Measurements from ENCODE around the gene CYTH3.

Gene CYTH3, protein sequence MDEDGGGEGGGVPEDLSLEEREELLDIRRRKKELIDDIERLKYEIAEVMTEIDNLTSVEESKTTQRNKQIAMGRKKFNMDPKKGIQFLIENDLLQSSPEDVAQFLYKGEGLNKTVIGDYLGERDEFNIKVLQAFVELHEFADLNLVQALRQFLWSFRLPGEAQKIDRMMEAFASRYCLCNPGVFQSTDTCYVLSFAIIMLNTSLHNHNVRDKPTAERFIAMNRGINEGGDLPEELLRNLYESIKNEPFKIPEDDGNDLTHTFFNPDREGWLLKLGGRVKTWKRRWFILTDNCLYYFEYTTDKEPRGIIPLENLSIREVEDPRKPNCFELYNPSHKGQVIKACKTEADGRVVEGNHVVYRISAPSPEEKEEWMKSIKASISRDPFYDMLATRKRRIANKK
- total RNA-seq = 20.6 to 57.5 (median 36.0) reads per million in 3 donors

DNA sequence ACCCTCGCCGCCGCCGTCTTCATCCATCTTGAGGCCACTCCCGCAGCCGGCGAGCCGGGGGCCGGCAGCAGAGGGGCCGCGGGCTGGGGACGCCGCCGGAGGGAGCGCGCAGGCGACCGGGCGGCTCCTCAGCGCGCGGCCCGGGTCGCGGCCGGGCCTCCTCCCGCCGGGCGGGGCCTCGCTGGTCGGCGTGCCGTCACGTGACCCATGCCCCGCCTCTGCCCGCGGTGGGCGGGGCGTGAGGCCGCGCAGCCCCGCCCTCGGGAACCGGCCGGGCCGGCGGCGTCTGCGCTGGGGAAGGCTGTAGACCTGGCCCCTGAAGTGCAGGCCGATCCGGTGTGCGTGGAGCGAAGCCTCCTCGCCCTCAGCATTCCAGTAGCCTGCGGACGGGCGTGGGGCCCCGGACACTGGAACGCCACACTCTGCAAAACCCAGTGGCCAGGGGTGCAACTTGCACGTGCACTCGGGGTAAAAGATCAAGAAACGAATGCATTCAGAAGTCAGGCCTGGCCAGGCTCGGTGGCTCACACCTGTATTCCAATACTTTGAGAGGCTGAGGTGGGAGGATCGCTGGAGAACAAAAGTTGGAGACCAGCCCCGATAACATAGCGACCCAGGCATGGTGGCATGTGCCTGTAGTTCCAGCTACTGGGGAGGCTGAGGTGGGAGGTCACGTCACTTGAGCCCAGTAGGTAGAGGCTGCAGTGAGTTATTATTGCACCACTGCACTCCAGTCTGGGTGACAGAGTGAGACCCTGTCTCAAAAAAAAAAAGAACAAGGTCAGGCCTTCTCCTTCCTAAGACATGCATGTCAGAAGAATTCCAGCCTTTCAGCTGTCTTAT is at the start of gene CYTH3:
CYTH3 (minus strand) TSS at position 144 of the 843 bp plus-strand sequence; CDS start at position 27, 117 bp downstream.
- H3K9me3 ChIP-seq (ENCODE audit: control insufficient read depth, low read length) = no peaks in the 10 kb centered on the region
- peak within 1 kb of the TSS; percentile 42 for H3K27ac ChIP-seq (ENCODE audit: insufficient read depth, low read length, poor library complexity, severe bottlenecking)
- peak; percentile 67 to 72 (median 68) for DNase-seq
- no peaks in the 10 kb centered on the region for H3K36me3 ChIP-seq (ENCODE audit: control insufficient read depth, insufficient read depth, low read length)
- no peaks in the 10 kb centered on the region for H3K27me3 ChIP-seq (replicated peaks; ENCODE audit: control insufficient read depth, insufficient read depth, low read length, poor library complexity, severe bottlenecking)
- H3K4me1 ChIP-seq (ENCODE audit: control insufficient read depth, insufficient read depth, low read length, poor library complexity, severe bottlenecking) = peaks cover 19% of the 10 kb centered on the region
- H3K4me3 ChIP-seq (ENCODE audit: insufficient read depth, low read depth, low read length, poor library complexity, severe bottlenecking) = peak within 1 kb of the TSS; percentile 86

- DNase-seq = no peak
- Histone ChIP-seq H3K36me3 (ENCODE audit: control insufficient read depth, insufficient read depth, low read length) (no peaks in the 10 kb centered on the region), H3K4me3 (ENCODE audit: insufficient read depth, low read depth, low read length, poor library complexity, severe bottlenecking) (no peak overlapping the region)
Observed at GRCh38 chr7:6320791-6321190, 48.4 kb upstream of the CYTH3 start.

GRCh38 chr7:6317797-6318438 is 45.5 kb upstream of the CYTH3 start:
- DNase-seq = no peak

More at GRCh38 chr7:6320791-6321190, 48.4 kb upstream of the CYTH3 start:
- Histone ChIP-seq H3K27me3 (replicated peaks; ENCODE audit: control insufficient read depth, insufficient read depth, low read length, poor library complexity, severe bottlenecking) (no peaks in the 10 kb centered on the region), H3K27ac (ENCODE audit: insufficient read depth, low read length, poor library complexity, severe bottlenecking) (no peak overlapping the region), H3K9me3 (ENCODE audit: control insufficient read depth, low read length) (no peaks in the 10 kb centered on the region), H3K4me1 (ENCODE audit: control insufficient read depth, insufficient read depth, low read length, poor library complexity, severe bottlenecking) (no peaks in the 10 kb centered on the region)

DNA sequence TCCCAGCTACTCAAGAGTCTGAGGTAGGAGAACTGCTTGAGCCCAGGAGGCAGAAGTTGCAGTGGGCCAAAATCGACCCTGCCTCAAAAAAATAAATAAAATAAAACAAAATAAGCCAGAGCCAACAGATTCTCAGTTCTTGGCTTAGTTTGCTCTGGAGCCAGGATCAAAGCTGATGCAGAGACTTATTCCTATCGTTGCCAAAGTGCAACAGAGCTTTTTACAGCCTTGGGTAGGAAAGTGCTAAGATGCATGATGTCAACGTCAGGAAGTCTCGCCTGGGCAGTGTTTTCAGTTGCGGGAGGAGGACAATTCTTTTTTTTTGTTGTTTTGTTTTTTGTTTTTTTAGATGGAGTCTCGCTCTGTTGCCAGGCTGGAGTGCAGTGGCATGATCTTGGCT is 43.8 kb upstream of the CYTH3 start:
- Histone ChIP-seq H3K36me3 (ENCODE audit: control insufficient read depth, insufficient read depth, low read length) (no peaks in the 10 kb centered on the region), H3K9me3 (ENCODE audit: control insufficient read depth, low read length) (no peaks in the 10 kb centered on the region), H3K27me3 (replicated peaks; ENCODE audit: control insufficient read depth, insufficient read depth, low read length, poor library complexity, severe bottlenecking) (no peaks in the 10 kb centered on the region), H3K27ac (ENCODE audit: insufficient read depth, low read length, poor library complexity, severe bottlenecking) (no peak overlapping the region), H3K4me1 (ENCODE audit: control insufficient read depth, insufficient read depth, low read length, poor library complexity, severe bottlenecking) (no peaks in the 10 kb centered on the region), H3K4me3 (ENCODE audit: insufficient read depth, low read depth, low read length, poor library complexity, severe bottlenecking) (no peak overlapping the region)
- no peak for DNase-seq

More at GRCh38 chr7:6317797-6318438, 45.5 kb upstream of the CYTH3 start:
- H3K9me3 ChIP-seq (ENCODE audit: control insufficient read depth, low read length) = no peaks in the 10 kb centered on the region
- no peak overlapping the region for H3K27ac ChIP-seq (ENCODE audit: insufficient read depth, low read length, poor library complexity, severe bottlenecking)
- no peak overlapping the region for H3K4me3 ChIP-seq (ENCODE audit: insufficient read depth, low read depth, low read length, poor library complexity, severe bottlenecking)
- H3K4me1 ChIP-seq (ENCODE audit: control insufficient read depth, insufficient read depth, low read length, poor library complexity, severe bottlenecking) = no peaks in the 10 kb centered on the region
- no peaks in the 10 kb centered on the region for H3K27me3 ChIP-seq (replicated peaks; ENCODE audit: control insufficient read depth, insufficient read depth, low read length, poor library complexity, severe bottlenecking)
- no peaks in the 10 kb centered on the region for H3K36me3 ChIP-seq (ENCODE audit: control insufficient read depth, insufficient read depth, low read length)

- Histone ChIP-seq H3K36me3 (ENCODE audit: control insufficient read depth, insufficient read depth, low read length) (no peaks in the 10 kb centered on the region), H3K9me3 (ENCODE audit: control insufficient read depth, low read length) (no peaks in the 10 kb centered on the region), H3K27me3 (replicated peaks; ENCODE audit: control insufficient read depth, insufficient read depth, low read length, poor library complexity, severe bottlenecking) (no peaks in the 10 kb centered on the region), H3K27ac (ENCODE audit: insufficient read depth, low read length, poor library complexity, severe bottlenecking) (no peak overlapping the region), H3K4me3 (ENCODE audit: insufficient read depth, low read depth, low read length, poor library complexity, severe bottlenecking) (no peak overlapping the region), H3K4me1 (ENCODE audit: control insufficient read depth, insufficient read depth, low read length, poor library complexity, severe bottlenecking) (no peaks in the 10 kb centered on the region)
- DNase-seq = no peak
Observed at GRCh38 chr7:6315746-6316145, 43.3 kb upstream of the CYTH3 start.

DNA sequence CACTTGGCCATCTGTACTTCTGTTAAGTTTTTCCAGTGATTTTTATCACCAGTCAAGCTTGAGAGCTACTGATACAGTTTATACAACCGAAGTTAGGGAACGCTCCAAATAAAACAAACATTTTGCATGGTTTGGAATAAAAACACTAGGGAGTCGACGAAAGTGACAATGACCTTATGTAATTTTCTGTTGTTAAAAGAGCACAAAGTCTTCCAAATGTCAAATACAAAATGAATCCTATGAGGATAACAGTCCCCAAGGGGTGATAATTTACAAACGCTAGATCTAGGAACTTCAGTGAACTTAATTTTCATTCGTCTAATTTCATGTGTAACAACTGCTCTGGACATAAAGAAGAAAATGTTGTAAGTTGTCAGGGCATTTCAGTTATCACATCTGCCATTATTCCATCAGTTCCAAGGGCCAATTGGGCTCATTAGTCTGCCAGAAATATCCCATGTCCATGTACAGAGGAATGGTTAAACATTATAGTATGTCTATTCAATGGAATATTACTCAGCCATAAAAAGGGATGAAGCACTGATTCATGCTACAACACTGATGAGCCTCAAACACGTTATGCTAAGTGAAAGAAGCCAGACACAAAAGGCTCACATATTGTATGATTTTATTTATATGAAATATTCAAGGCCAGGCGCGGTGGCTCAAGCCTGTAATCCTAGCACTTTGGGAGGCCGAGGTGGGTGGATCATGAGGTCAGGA is 38.0 kb upstream of the CYTH3 start:
- Histone ChIP-seq H3K4me3 (ENCODE audit: insufficient read depth, low read depth, low read length, poor library complexity, severe bottlenecking) (no peak overlapping the region), H3K27me3 (replicated peaks; ENCODE audit: control insufficient read depth, insufficient read depth, low read length, poor library complexity, severe bottlenecking) (no peaks in the 10 kb centered on the region), H3K4me1 (ENCODE audit: control insufficient read depth, insufficient read depth, low read length, poor library complexity, severe bottlenecking) (no peaks in the 10 kb centered on the region), H3K27ac (ENCODE audit: insufficient read depth, low read length, poor library complexity, severe bottlenecking) (no peak overlapping the region), H3K36me3 (ENCODE audit: control insufficient read depth, insufficient read depth, low read length) (no peaks in the 10 kb centered on the region), H3K9me3 (ENCODE audit: control insufficient read depth, low read length) (no peaks in the 10 kb centered on the region)
- DNase-seq = no peak

- Histone ChIP-seq H3K4me1 (ENCODE audit: control insufficient read depth, insufficient read depth, low read length, poor library complexity, severe bottlenecking) (no peaks in the 10 kb centered on the region), H3K27ac (ENCODE audit: insufficient read depth, low read length, poor library complexity, severe bottlenecking) (no peak overlapping the region), H3K4me3 (ENCODE audit: insufficient read depth, low read depth, low read length, poor library complexity, severe bottlenecking) (no peak overlapping the region), H3K27me3 (replicated peaks; ENCODE audit: control insufficient read depth, insufficient read depth, low read length, poor library complexity, severe bottlenecking) (no peaks in the 10 kb centered on the region), H3K36me3 (ENCODE audit: control insufficient read depth, insufficient read depth, low read length) (no peaks in the 10 kb centered on the region), H3K9me3 (ENCODE audit: control insufficient read depth, low read length) (no peaks in the 10 kb centered on the region)
- DNase-seq = no peak
Observed at GRCh38 chr7:6307762-6308161, 35.3 kb upstream of the CYTH3 start.

DNA sequence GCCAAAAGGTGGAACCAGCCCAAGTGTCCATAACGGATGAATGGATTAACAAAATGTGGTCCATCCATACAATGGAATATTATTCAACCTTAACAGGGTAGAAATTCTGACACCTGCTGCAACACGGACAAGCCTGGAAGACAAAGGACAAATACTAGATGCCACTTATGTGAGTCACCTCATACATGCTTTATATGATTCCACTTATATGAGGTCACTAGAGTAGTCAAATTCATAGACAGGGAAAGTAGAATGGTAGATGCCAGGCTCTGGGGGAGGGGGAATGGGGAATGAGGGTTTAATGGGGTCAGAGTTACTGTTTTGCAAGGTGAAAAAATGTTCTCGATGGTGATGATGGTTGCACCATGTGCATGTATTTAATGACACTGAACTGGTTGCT is 34.0 kb upstream of the CYTH3 start:
- H3K36me3 ChIP-seq (ENCODE audit: control insufficient read depth, insufficient read depth, low read length) = no peaks in the 10 kb centered on the region
- H3K4me1 ChIP-seq (ENCODE audit: control insufficient read depth, insufficient read depth, low read length, poor library complexity, severe bottlenecking) = no peaks in the 10 kb centered on the region
- no peaks in the 10 kb centered on the region for H3K9me3 ChIP-seq (ENCODE audit: control insufficient read depth, low read length)
- no peak overlapping the region for H3K27ac ChIP-seq (ENCODE audit: insufficient read depth, low read length, poor library complexity, severe bottlenecking)
- no peak overlapping the region for H3K4me3 ChIP-seq (ENCODE audit: insufficient read depth, low read depth, low read length, poor library complexity, severe bottlenecking)
- DNase-seq = no peak
- H3K27me3 ChIP-seq (replicated peaks; ENCODE audit: control insufficient read depth, insufficient read depth, low read length, poor library complexity, severe bottlenecking) = no peaks in the 10 kb centered on the region

- H3K36me3 ChIP-seq (ENCODE audit: control insufficient read depth, insufficient read depth, low read length) = no peaks in the 10 kb centered on the region
- H3K9me3 ChIP-seq (ENCODE audit: control insufficient read depth, low read length) = no peaks in the 10 kb centered on the region
- H3K4me1 ChIP-seq (ENCODE audit: control insufficient read depth, insufficient read depth, low read length, poor library complexity, severe bottlenecking) = no peaks in the 10 kb centered on the region
- H3K27ac ChIP-seq (ENCODE audit: insufficient read depth, low read length, poor library complexity, severe bottlenecking) = no peak overlapping the region
- DNase-seq = no peak
- no peaks in the 10 kb centered on the region for H3K27me3 ChIP-seq (replicated peaks; ENCODE audit: control insufficient read depth, insufficient read depth, low read length, poor library complexity, severe bottlenecking)
- H3K4me3 ChIP-seq (ENCODE audit: insufficient read depth, low read depth, low read length, poor library complexity, severe bottlenecking) = no peak overlapping the region
Observed at GRCh38 chr7:6305330-6305729, 32.9 kb upstream of the CYTH3 start.

Data from effector memory CD4-positive, alpha-beta T cell (primary cell).